GM23338 (cell line): ENCODE measurements around the gene ABCC6. TPM values are rescaled to one million over a fixed set of nuclear protein-coding genes. Genes with fewer than 3 reads are reported as not detected.
A peak's percentile ranks its signal among the peaks of the same experiment; 100 is the strongest.
"Not testable (repeated sequence)": the region's sequence is repeated elsewhere in the genome, so short reads cannot be mapped to it uniquely, and the experiment has no call there.

Experiments
- ATAC-seq: fragments of 200-7000 bp; cut with Tn5 transposase; 3 replicates; pipeline ENCODE4 v1.9.1; 2020
- DNase-seq: peaks from one replicate; pipeline ENCODE4 v3.0.0-alpha.2; 2015; ENCODE audit warnings: low spot score
- H2AFZ ChIP-seq: fragments of 200-600 bp; sonication (generic); 2 replicates; pipeline ENCODE4 v1.8.0; 2016; ENCODE audit warnings: antibody characterized with exemption, mild to moderate bottlenecking, moderate library complexity
- H3F3A ChIP-seq: fragments of 200-600 bp; sonication (generic); replicated peaks from 2 replicates; pipeline ENCODE4 v1.8.0; 2017; ENCODE audit warnings: antibody characterized with exemption, mixed run types, low read depth
- H3K27ac ChIP-seq: fragments of 200-600 bp; sonication (generic); 2 replicates; pipeline ENCODE4 v1.6.1; 2016; ENCODE audit warnings: low read depth
- H3K27me3 ChIP-seq: fragments of 200-600 bp; sonication (generic); 2 replicates; pipeline ENCODE4 v1.8.0; 2016; ENCODE audit warnings: mild to moderate bottlenecking, mixed run types, moderate library complexity; ENCODE audit not compliant: insufficient read depth
- H3K36me3 ChIP-seq: fragments of 200-600 bp; sonication (generic); 2 replicates; pipeline ENCODE4 v1.8.0; 2016; ENCODE audit warnings: mild to moderate bottlenecking; ENCODE audit not compliant: insufficient read depth
- H3K4me1 ChIP-seq: fragments of 200-600 bp; sonication (generic); 2 replicates; pipeline ENCODE4 v1.8.0; 2016; ENCODE audit warnings: mild to moderate bottlenecking, moderate library complexity; ENCODE audit not compliant: insufficient read depth
- H3K4me2 ChIP-seq: fragments of 200-600 bp; sonication (generic); 2 replicates; pipeline ENCODE4 v1.7.1; 2017; ENCODE audit warnings: mixed run types
- H3K4me3 ChIP-seq: fragments of 200-600 bp; sonication (generic); 2 replicates; pipeline ENCODE4 v1.6.1; 2016; ENCODE audit warnings: mixed run types
- H3K79me2 ChIP-seq: fragments of 200-600 bp; sonication (generic); replicated peaks from 2 replicates; pipeline ENCODE4 v1.8.0; 2017; ENCODE audit warnings: mild to moderate bottlenecking; ENCODE audit not compliant: insufficient read depth
- H3K9me2 ChIP-seq: fragments of 200-600 bp; sonication (generic); 2 replicates; pipeline ENCODE4 v1.8.0; 2017; ENCODE audit not compliant: insufficient read depth
- H4K20me1 ChIP-seq: fragments of 200-600 bp; sonication (generic); replicated peaks from 2 replicates; pipeline ENCODE4 v1.8.0; 2017; ENCODE audit warnings: mild to moderate bottlenecking; ENCODE audit not compliant: insufficient read depth
- H3K27ac Mint-ChIP-seq: 2 replicates; pipeline ENCODE4 v1.8.0; 2020; ENCODE audit warnings: inconsistent platforms, mild to moderate bottlenecking, moderate library complexity, mixed read lengths
- H3K27me3 Mint-ChIP-seq: 3 replicates; pipeline ENCODE4 v1.8.0; 2022; ENCODE audit warnings: low read depth, mild to moderate bottlenecking, moderate library complexity, mixed read lengths, inconsistent platforms; ENCODE audit not compliant: insufficient read depth, poor library complexity
- H3K36me3 Mint-ChIP-seq: 3 replicates; pipeline ENCODE4 v1.8.0; 2021; ENCODE audit warnings: low read depth, mild to moderate bottlenecking, inconsistent platforms, moderate library complexity, mixed read lengths
- H3K4me1 Mint-ChIP-seq: 3 replicates; pipeline ENCODE4 v1.8.0; 2020; ENCODE audit warnings: mild to moderate bottlenecking, inconsistent platforms, mixed read lengths
- H3K4me3 Mint-ChIP-seq: 3 replicates; pipeline ENCODE4 v1.8.0; 2021; ENCODE audit warnings: moderate library complexity, mild to moderate bottlenecking, inconsistent platforms, mixed read lengths
- H3K9me3 Mint-ChIP-seq: 3 replicates; pipeline ENCODE4 v1.8.0; 2020; ENCODE audit warnings: moderate library complexity, mild to moderate bottlenecking, inconsistent platforms, mixed read lengths
- EZH2 ChIP-seq: fragments of 200-600 bp; sonication (generic); IDR thresholded peaks from one replicate; pipeline ENCODE4 v1.8.0; 2017; ENCODE audit warnings: antibody characterized with exemption, mild to moderate bottlenecking, low read depth; ENCODE audit not compliant: unreplicated experiment
- EZH2phosphoT487 ChIP-seq: fragments of 200-600 bp; sonication (generic); IDR thresholded peaks from one replicate; pipeline ENCODE4 v1.8.1; 2018; ENCODE audit warnings: antibody characterized with exemption; ENCODE audit not compliant: unreplicated experiment
- polyA plus RNA-seq: library from polyadenylated mRNA; unstranded; fragments of >200 nt; fragmentation: Nextera tagmentation; extraction: Ambion mirVana; gene quantifications from 2 replicates; pipeline ENCODE4 v1.2.1, GENCODE V29; 2016
- total RNA-seq: library from RNA; depleted of rRNA; stranded (reverse); fragments of >200 nt; shearing (Covaris generic); gene quantifications from 2 replicates; pipeline ENCODE4 v1.2.3, GENCODE V29; 2014
- TF ChIP-seq, protein P1 (sequence below): fragments of 250-450 bp; sonication (Bioruptor Pico); IDR thresholded peaks from 2 replicates; pipeline ENCODE4 v1.5.0; 2020; ENCODE audit warnings: mild to moderate bottlenecking, moderate library complexity
- TF ChIP-seq, protein P2 (sequence below): IDR thresholded peaks from 2 replicates; pipeline ENCODE4 v1.6.1; 2016; ENCODE audit warnings: antibody characterized with exemption

ABCC6 gene
- total and polyA plus RNA-seq, 2 experiments from 2014 or later: 0.73 to 2.8 TPM

DNA sequence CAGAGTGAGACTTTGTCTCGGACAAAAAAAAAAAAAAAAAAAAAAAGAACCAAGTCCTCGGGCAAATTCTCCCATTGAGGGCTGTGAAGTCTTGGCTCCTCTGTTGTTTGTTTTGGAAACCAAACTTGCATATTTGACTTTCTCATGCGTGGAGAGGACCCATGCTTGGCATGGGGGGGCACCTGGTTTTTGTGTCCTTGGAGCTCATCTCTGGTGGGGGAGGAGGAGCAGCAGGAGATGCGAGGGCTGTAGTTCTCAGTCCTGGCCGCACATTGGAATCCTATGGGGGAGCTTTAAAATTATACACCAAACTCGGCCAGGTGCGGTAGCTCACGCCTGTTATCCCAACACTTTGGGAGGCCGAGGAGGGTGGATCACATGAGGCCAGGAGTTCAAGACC, 74.5 kb downstream of the ABCC6 start (continued):
- TF ChIP-seq, protein P1, sequence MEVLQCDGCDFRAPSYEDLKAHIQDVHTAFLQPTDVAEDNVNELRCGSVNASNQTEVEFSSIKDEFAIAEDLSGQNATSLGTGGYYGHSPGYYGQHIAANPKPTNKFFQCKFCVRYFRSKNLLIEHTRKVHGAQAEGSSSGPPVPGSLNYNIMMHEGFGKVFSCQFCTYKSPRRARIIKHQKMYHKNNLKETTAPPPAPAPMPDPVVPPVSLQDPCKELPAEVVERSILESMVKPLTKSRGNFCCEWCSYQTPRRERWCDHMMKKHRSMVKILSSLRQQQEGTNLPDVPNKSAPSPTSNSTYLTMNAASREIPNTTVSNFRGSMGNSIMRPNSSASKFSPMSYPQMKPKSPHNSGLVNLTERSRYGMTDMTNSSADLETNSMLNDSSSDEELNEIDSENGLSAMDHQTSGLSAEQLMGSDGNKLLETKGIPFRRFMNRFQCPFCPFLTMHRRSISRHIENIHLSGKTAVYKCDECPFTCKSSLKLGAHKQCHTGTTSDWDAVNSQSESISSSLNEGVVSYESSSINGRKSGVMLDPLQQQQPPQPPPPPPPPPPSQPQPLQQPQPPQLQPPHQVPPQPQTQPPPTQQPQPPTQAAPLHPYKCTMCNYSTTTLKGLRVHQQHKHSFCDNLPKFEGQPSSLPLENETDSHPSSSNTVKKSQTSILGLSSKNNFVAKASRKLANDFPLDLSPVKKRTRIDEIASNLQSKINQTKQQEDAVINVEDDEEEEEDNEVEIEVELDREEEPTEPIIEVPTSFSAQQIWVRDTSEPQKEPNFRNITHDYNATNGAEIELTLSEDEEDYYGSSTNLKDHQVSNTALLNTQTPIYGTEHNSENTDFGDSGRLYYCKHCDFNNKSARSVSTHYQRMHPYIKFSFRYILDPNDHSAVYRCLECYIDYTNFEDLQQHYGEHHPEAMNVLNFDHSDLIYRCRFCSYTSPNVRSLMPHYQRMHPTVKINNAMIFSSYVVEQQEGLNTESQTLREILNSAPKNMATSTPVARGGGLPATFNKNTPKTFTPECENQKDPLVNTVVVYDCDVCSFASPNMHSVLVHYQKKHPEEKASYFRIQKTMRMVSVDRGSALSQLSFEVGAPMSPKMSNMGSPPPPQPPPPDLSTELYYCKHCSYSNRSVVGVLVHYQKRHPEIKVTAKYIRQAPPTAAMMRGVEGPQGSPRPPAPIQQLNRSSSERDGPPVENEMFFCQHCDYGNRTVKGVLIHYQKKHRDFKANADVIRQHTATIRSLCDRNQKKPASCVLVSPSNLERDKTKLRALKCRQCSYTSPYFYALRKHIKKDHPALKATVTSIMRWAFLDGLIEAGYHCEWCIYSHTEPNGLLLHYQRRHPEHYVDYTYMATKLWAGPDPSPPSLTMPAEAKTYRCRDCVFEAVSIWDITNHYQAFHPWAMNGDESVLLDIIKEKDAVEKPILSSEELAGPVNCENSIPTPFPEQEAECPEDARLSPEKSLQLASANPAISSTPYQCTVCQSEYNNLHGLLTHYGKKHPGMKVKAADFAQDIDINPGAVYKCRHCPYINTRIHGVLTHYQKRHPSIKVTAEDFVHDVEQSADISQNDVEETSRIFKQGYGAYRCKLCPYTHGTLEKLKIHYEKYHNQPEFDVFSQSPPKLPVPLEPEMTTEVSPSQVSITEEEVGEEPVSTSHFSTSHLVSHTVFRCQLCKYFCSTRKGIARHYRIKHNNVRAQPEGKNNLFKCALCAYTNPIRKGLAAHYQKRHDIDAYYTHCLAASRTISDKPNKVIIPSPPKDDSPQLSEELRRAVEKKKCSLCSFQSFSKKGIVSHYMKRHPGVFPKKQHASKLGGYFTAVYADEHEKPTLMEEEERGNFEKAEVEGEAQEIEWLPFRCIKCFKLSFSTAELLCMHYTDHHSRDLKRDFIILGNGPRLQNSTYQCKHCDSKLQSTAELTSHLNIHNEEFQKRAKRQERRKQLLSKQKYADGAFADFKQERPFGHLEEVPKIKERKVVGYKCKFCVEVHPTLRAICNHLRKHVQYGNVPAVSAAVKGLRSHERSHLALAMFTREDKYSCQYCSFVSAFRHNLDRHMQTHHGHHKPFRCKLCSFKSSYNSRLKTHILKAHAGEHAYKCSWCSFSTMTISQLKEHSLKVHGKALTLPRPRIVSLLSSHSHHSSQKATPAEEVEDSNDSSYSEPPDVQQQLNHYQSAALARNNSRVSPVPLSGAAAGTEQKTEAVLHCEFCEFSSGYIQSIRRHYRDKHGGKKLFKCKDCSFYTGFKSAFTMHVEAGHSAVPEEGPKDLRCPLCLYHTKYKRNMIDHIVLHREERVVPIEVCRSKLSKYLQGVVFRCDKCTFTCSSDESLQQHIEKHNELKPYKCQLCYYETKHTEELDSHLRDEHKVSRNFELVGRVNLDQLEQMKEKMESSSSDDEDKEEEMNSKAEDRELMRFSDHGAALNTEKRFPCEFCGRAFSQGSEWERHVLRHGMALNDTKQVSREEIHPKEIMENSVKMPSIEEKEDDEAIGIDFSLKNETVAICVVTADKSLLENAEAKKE (CRISPR knock-in tag): no peak
- TF ChIP-seq, protein P2, sequence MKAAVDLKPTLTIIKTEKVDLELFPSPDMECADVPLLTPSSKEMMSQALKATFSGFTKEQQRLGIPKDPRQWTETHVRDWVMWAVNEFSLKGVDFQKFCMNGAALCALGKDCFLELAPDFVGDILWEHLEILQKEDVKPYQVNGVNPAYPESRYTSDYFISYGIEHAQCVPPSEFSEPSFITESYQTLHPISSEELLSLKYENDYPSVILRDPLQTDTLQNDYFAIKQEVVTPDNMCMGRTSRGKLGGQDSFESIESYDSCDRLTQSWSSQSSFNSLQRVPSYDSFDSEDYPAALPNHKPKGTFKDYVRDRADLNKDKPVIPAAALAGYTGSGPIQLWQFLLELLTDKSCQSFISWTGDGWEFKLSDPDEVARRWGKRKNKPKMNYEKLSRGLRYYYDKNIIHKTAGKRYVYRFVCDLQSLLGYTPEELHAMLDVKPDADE: no peak
- TF ChIP-seq EZH2: no peak
- TF ChIP-seq EZH2phosphoT487: no peak

DNA sequence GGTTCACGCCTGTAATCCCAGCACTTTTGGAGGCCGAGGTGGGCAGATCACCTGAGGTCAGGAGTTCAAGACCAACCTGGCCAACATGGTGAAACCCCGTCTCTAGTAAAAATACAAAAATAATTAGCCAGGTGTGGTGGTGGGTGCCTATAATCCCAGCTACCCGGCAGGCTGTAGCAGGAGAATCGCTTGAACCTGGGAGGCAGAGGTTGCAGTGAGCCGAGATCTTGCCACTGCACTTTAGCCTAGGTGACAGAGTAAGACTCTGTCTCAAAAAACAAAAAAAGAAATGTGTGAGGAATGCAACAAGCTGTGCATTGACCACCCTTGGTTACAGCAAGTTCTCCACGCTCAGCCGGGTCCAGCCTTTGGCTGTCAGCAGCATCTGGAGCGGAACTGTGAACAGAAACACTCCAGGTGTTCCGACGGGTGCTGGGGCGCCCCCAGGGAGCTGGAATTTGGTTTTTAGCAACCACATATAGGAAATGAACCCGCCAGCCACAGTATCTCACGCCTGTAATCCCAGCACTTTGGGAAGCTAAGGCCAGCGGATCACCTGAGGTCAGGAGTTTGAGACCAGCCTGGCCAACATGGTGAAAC, 75.2 kb downstream of the ABCC6 start:
- H3K4me3 Mint-ChIP-seq, H3K4me1 ChIP-seq, H3K9me3 Mint-ChIP-seq, ATAC-seq, H3K79me2 ChIP-seq, H3K4me2 ChIP-seq, H3K27me3 ChIP-seq, H2AFZ ChIP-seq, H3K36me3 ChIP-seq, H3F3A ChIP-seq, H3K4me1 Mint-ChIP-seq, H3K4me3 ChIP-seq, DNase-seq, H3K36me3 Mint-ChIP-seq, H4K20me1 ChIP-seq, H3K27ac Mint-ChIP-seq, H3K9me2 ChIP-seq: not testable (repeated sequence)
- H3K27me3 Mint-ChIP-seq: peaks cover 22% of the 10 kb centered on the region
- 0 out of 2 replicates have a peak overlapping the region, but pooled peaks have one; percentile 39 for H3K27ac ChIP-seq
